ENCODE measurements around the gene RETN. TPM values are rescaled to one million over a fixed set of nuclear protein-coding genes. Genes with fewer than 3 reads are reported as not detected.

The RETN gene
- total RNA-seq, 1 experiment from 2014 or later: not detected

DNA sequence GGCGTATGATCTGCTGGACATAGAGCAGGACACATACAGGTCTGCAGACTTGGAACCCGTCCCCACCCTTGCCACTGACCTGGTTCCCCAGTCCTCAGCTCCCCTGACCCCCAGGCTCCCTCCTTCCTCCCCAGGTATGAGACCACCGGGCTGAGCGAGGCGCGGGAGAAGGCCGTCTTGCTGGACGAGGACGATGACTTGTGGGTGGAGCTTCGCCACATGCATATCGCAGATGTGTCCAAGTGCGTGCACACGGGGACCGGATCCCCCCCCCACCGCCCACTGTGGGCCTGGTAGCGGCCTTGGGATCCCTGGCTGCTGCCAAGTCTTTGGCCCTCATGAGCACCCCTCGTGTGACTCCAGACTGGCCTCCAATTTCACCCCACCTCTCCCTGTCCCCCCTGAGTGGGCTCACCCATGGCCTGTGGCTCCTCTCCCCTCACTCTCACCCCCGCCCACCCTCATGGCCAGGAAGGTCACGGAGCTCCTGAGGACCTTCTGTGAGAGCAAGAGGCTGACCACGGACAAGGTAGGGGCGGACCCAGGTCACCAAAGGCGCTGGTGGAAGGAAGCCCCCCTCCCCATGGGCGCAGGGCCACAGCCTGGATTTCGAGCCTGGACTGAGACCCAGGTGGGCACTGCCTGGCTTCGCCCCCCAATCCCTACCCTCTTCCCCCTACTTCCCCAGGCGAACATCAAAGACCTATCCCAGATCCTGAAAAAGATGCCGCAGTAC, 26.4 kb upstream of the RETN start:
- ATAC-seq (no peak), DNase-seq (ENCODE audit: low read depth, low spot score) (no peak)
- RAD21 ChIA-PET (ENCODE audit: low non-redundant PET in 1 of 2, low total read pairs in 2 of 2, uncharacterized antibody in 2 of 2, unreplicated experiment in 2 of 2): no interaction called here
- H3K27ac ChIP-seq (ENCODE audit: low read depth, low read length): no peak overlapping the region
- TF ChIP-seq JUND (IDR thresholded peaks at IDR 0.05) (no peak), POLR2AphosphoS5 (IDR thresholded peaks at IDR 0.05; ENCODE audit: low read depth, low read length) (no peak), TCF7L2 (IDR thresholded peaks at IDR 0.05; ENCODE audit: borderline replicate concordance, extremely low read depth, insufficient read depth, insufficient read length) (no peak), SRF (IDR thresholded peaks at IDR 0.05; ENCODE audit: low read depth) (no peak), EZH2 (IDR thresholded peaks at IDR 0.05) (no peak), SIN3A (IDR thresholded peaks at IDR 0.05; ENCODE audit: low read depth) (no peak), RAD21 (IDR thresholded peaks at IDR 0.05; ENCODE audit: low read depth) (no peak), CBX3 (IDR thresholded peaks at IDR 0.05; ENCODE audit: low read depth) (no peak), ELF1 (IDR thresholded peaks at IDR 0.05; ENCODE audit: borderline replicate concordance, low read depth) (no peak), ZFX (IDR thresholded peaks at IDR 0.05) (no peak), YY1 (IDR thresholded peaks at IDR 0.05; ENCODE audit: extremely low read depth, insufficient replicate concordance, low read depth, low read length) (no peak), EGR1 (IDR thresholded peaks at IDR 0.05; ENCODE audit: low read depth) (no peak)
- TF ChIP-seq, protein P1, sequence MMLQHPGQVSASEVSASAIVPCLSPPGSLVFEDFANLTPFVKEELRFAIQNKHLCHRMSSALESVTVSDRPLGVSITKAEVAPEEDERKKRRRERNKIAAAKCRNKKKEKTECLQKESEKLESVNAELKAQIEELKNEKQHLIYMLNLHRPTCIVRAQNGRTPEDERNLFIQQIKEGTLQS (IDR thresholded peaks at IDR 0.05): no peak
- TF ChIP-seq, protein P2, sequence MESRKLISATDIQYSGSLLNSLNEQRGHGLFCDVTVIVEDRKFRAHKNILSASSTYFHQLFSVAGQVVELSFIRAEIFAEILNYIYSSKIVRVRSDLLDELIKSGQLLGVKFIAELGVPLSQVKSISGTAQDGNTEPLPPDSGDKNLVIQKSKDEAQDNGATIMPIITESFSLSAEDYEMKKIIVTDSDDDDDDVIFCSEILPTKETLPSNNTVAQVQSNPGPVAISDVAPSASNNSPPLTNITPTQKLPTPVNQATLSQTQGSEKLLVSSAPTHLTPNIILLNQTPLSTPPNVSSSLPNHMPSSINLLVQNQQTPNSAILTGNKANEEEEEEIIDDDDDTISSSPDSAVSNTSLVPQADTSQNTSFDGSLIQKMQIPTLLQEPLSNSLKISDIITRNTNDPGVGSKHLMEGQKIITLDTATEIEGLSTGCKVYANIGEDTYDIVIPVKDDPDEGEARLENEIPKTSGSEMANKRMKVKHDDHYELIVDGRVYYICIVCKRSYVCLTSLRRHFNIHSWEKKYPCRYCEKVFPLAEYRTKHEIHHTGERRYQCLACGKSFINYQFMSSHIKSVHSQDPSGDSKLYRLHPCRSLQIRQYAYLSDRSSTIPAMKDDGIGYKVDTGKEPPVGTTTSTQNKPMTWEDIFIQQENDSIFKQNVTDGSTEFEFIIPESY (IDR thresholded peaks at IDR 0.05; ENCODE audit: extremely low read depth, insufficient replicate concordance, low read length): no peak
- TF ChIP-seq, protein P3, sequence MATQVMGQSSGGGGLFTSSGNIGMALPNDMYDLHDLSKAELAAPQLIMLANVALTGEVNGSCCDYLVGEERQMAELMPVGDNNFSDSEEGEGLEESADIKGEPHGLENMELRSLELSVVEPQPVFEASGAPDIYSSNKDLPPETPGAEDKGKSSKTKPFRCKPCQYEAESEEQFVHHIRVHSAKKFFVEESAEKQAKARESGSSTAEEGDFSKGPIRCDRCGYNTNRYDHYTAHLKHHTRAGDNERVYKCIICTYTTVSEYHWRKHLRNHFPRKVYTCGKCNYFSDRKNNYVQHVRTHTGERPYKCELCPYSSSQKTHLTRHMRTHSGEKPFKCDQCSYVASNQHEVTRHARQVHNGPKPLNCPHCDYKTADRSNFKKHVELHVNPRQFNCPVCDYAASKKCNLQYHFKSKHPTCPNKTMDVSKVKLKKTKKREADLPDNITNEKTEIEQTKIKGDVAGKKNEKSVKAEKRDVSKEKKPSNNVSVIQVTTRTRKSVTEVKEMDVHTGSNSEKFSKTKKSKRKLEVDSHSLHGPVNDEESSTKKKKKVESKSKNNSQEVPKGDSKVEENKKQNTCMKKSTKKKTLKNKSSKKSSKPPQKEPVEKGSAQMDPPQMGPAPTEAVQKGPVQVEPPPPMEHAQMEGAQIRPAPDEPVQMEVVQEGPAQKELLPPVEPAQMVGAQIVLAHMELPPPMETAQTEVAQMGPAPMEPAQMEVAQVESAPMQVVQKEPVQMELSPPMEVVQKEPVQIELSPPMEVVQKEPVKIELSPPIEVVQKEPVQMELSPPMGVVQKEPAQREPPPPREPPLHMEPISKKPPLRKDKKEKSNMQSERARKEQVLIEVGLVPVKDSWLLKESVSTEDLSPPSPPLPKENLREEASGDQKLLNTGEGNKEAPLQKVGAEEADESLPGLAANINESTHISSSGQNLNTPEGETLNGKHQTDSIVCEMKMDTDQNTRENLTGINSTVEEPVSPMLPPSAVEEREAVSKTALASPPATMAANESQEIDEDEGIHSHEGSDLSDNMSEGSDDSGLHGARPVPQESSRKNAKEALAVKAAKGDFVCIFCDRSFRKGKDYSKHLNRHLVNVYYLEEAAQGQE (IDR thresholded peaks at IDR 0.05; ENCODE audit: low read depth): no peak
- TF ChIP-seq, protein P4, sequence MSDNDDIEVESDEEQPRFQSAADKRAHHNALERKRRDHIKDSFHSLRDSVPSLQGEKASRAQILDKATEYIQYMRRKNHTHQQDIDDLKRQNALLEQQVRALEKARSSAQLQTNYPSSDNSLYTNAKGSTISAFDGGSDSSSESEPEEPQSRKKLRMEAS (IDR thresholded peaks at IDR 0.05): no peak
- no peaks in the 10 kb centered on the region for H3K27me3 ChIP-seq (ENCODE audit: insufficient read depth, low read length)
- no peak overlapping the region for H3K4me2 ChIP-seq (ENCODE audit: low read length)
- H2AFZ ChIP-seq (ENCODE audit: low read depth, low read length, poor library complexity, severe bottlenecking): no peak overlapping the region
- BruUV-seq (replicated peaks): no TSS peak
- H3K9ac ChIP-seq (ENCODE audit: low read length): no peak overlapping the region
- intact Hi-C loops (cut with micrococcal nuclease): no loop called here
- no peak overlapping the region for H3K4me3 ChIP-seq (replicated peaks in 1 of 2; ENCODE audit: low read depth in 1 of 2, low read length in 2 of 2)
- peaks cover 5 to 20% of the 10 kb centered on the region in 2 experiments; a peak in 3 of 4 replicates for H3K4me1 ChIP-seq (ENCODE audit: control insufficient read depth in 1 of 2, insufficient read depth in 2 of 2, low read length in 2 of 2)
- POLR2A ChIA-PET: no interaction called here
- H4K20me1 ChIP-seq (ENCODE audit: insufficient read depth): no peaks in the 10 kb centered on the region
- H3K36me3 ChIP-seq (ENCODE audit: control insufficient read depth in 1 of 2, insufficient read depth in 2 of 2, low read length in 2 of 2): peaks cover 0 to 11% of the 10 kb centered on the region in 2 experiments; a peak in 1 of 4 replicates
- H3K9me2 ChIP-seq (ENCODE audit: insufficient read depth): no peaks in the 10 kb centered on the region
- H3K79me2 ChIP-seq (ENCODE audit: insufficient read depth, low read length): peaks cover 15% of the 10 kb centered on the region
- CTCF ChIA-PET: no interaction called here
- H3K9me3 ChIP-seq (ENCODE audit: control insufficient read depth in 1 of 2, insufficient read depth in 1 of 2, low read depth in 1 of 2, low read length in 2 of 2): peaks cover 0 to 4% of the 10 kb centered on the region in 2 experiments; a peak in 1 of 4 replicates
